ENCODE results near the gene CD47. TPM values are rescaled to one million over a fixed set of nuclear protein-coding genes. Genes with fewer than 3 reads are reported as not detected.

The CD47 gene
- total and polyA plus RNA-seq, 7 experiments from 2014 or later = 130 to 232 (median 171) TPM

GRCh38 chr3:108122276-108122675 is 31.4 kb upstream of the CD47 start:
- Mint-ChIP-seq H3K9me3 (peaks cover 0 to 3% (median 0%) of the 10 kb centered on the region in 11 donors), H3K27ac (peak overlapping the region in 5 of 9 donors; percentile 5 to 98 (median 28)), H3K4me3 (no peak overlapping the region), H3K27me3 (peaks cover 0 to 2% (median 0%) of the 10 kb centered on the region in 5 donors), H3K36me3 (peaks cover 0 to 22% (median under 1%) of the 10 kb centered on the region in 5 donors), H3K4me1 (peaks cover 38 to 79% (median 56%) of the 10 kb centered on the region in 7 donors)
- POLR2A ChIA-PET = interaction anchor here (0.8 to 15.4 kb wide), 5 partner anchors 9 to 31 kb away, joined by 3 to 393 read pairs (median 5); partner anchors contain the start of gene CD47
- H3K9me3 ChIP-seq (ENCODE audit: control insufficient read depth in 2 of 3, low read length in 3 of 3) = no peaks in the 10 kb centered on the region
- CTCF ChIA-PET = interaction anchor here (1.4 to 1.6 kb wide), 2 partner anchors 30 to 31 kb away, joined by 4 to 5 read pairs; no protein-coding TSS in a partner anchor
- no peaks in the 10 kb centered on the region for H3K27me3 ChIP-seq (ENCODE audit: control insufficient read depth in 2 of 2, insufficient read depth in 2 of 2, low read length in 2 of 2)
- ATAC-seq = no peak
- H3K27ac ChIP-seq (ENCODE audit: low read depth, low read length) = no peak overlapping the region
- no peak overlapping the region for H3K4me3 ChIP-seq (ENCODE audit: low read length)
- no peaks in the 10 kb centered on the region for H3K36me3 ChIP-seq (ENCODE audit: control insufficient read depth in 2 of 3, insufficient read depth in 3 of 3, low read length in 3 of 3)
- DNase-seq = no peak
- H3K4me1 ChIP-seq (ENCODE audit: control insufficient read depth in 2 of 2, insufficient read depth in 2 of 2, low read length in 2 of 2) = peaks cover 31 to 34% of the 10 kb centered on the region in 2 donors
- intact Hi-C loops (cut with micrococcal nuclease) = loop anchor here in 1 of 2 donors (10.0 kb wide), 3 partner anchors 473 to 703 kb away; partner anchors contain the start of genes BBX and TRAT1

GRCh38 chr3:108119398-108120104 is 28.7 kb upstream of the CD47 start:
- Mint-ChIP-seq H3K9me3 (peaks cover 0 to 3% (median 0%) of the 10 kb centered on the region in 11 donors), H3K27me3 (peaks cover 0 to 5% (median 0%) of the 10 kb centered on the region in 5 donors), H3K27ac (peak overlapping the region in 4 of 9 donors; percentile 18 to 57 (median 32)), H3K4me3 (peak overlapping the region in 1 of 10 donors; percentile 17), H3K4me1 (peaks cover 20 to 56% (median 38%) of the 10 kb centered on the region in 7 donors), H3K36me3 (peaks cover 0 to 7% (median 0%) of the 10 kb centered on the region in 5 donors)
- intact Hi-C loops (cut with micrococcal nuclease) = loop anchor here in 1 of 2 donors (10.0 kb wide), 3 partner anchors 475 to 705 kb away; partner anchors contain the start of genes BBX and TRAT1
- CTCF ChIA-PET = no interaction called here
- no peak for DNase-seq
- Histone ChIP-seq H3K36me3 (ENCODE audit: control insufficient read depth in 2 of 3, insufficient read depth in 3 of 3, low read length in 3 of 3) (no peaks in the 10 kb centered on the region), H3K27ac (ENCODE audit: low read depth, low read length) (no peak overlapping the region), H3K9me3 (ENCODE audit: control insufficient read depth in 2 of 3, low read length in 3 of 3) (no peaks in the 10 kb centered on the region), H3K4me3 (ENCODE audit: low read length) (no peak overlapping the region), H3K4me1 (ENCODE audit: control insufficient read depth in 2 of 2, insufficient read depth in 2 of 2, low read length in 2 of 2) (peaks cover 9 to 15% of the 10 kb centered on the region in 2 donors), H3K27me3 (ENCODE audit: control insufficient read depth in 2 of 2, insufficient read depth in 2 of 2, low read length in 2 of 2) (no peaks in the 10 kb centered on the region)
- POLR2A ChIA-PET = no interaction called here
- no peak for ATAC-seq

GRCh38 chr3:108118038-108118768 is 27.4 kb upstream of the CD47 start:
- no peaks in the 10 kb centered on the region for H3K36me3 ChIP-seq (ENCODE audit: control insufficient read depth in 2 of 3, insufficient read depth in 3 of 3, low read length in 3 of 3)
- H3K9me3 ChIP-seq (ENCODE audit: control insufficient read depth in 2 of 3, low read length in 3 of 3) = no peaks in the 10 kb centered on the region
- Mint-ChIP-seq H3K36me3 (peaks cover 0 to 7% (median 0%) of the 10 kb centered on the region in 5 donors), H3K9me3 (peaks cover 0 to 3% (median 0%) of the 10 kb centered on the region in 11 donors), H3K4me1 (peaks cover 9 to 43% (median 25%) of the 10 kb centered on the region in 7 donors), H3K27ac (no peak overlapping the region), H3K27me3 (peaks cover 0 to 7% (median 0%) of the 10 kb centered on the region in 5 donors), H3K4me3 (no peak overlapping the region)
- H3K4me3 ChIP-seq (ENCODE audit: low read length) = no peak overlapping the region
- ChIA-PET POLR2A (interaction anchor here (1.0 to 1.4 kb wide), 2 partner anchors 15 to 28 kb away, joined by 3 read pairs; no protein-coding TSS in a partner anchor), CTCF (interaction anchor here (0.6 kb wide), 1 partner anchor 29 kb away, joined by 5 read pairs; no protein-coding TSS in a partner anchor)
- no peak overlapping the region for H3K27ac ChIP-seq (ENCODE audit: low read depth, low read length)
- intact Hi-C loops (cut with micrococcal nuclease) = no loop called here
- H3K4me1 ChIP-seq (ENCODE audit: control insufficient read depth in 2 of 2, insufficient read depth in 2 of 2, low read length in 2 of 2) = peaks cover 0 to 3% of the 10 kb centered on the region in 2 donors
- no peaks in the 10 kb centered on the region for H3K27me3 ChIP-seq (ENCODE audit: control insufficient read depth in 2 of 2, insufficient read depth in 2 of 2, low read length in 2 of 2)
- no peak for DNase-seq
- ATAC-seq = no peak

- intact Hi-C loops (cut with micrococcal nuclease) = no loop called here
- peaks cover 0 to 3% (median 0%) of the 10 kb centered on the region in 11 donors for H3K9me3 Mint-ChIP-seq
- H3K4me3 ChIP-seq (ENCODE audit: low read length) = no peak overlapping the region
- H3K36me3 ChIP-seq (ENCODE audit: control insufficient read depth in 2 of 3, insufficient read depth in 3 of 3, low read length in 3 of 3) = no peaks in the 10 kb centered on the region
- H3K4me1 Mint-ChIP-seq = peaks cover 8 to 36% (median 18%) of the 10 kb centered on the region in 7 donors
- CTCF ChIA-PET = interaction anchor here (0.9 kb wide), 1 partner anchor 29 kb away, joined by 3 read pairs; no protein-coding TSS in a partner anchor
- peaks cover 0 to 7% (median 0%) of the 10 kb centered on the region in 5 donors for H3K36me3 Mint-ChIP-seq
- no peak overlapping the region for H3K27ac Mint-ChIP-seq
- no peaks in the 10 kb centered on the region for H3K4me1 ChIP-seq (ENCODE audit: control insufficient read depth in 2 of 2, insufficient read depth in 2 of 2, low read length in 2 of 2)
- DNase-seq (no peak), ATAC-seq (no peak)
- no peak overlapping the region for H3K4me3 Mint-ChIP-seq
- H3K27ac ChIP-seq (ENCODE audit: low read depth, low read length) = no peak overlapping the region
- POLR2A ChIA-PET = interaction anchor here (1.2 to 1.4 kb wide), 2 partner anchors 16 to 27 kb away, joined by 3 read pairs; no protein-coding TSS in a partner anchor
- no peaks in the 10 kb centered on the region for H3K9me3 ChIP-seq (ENCODE audit: control insufficient read depth in 2 of 3, low read length in 3 of 3)
- peaks cover 0 to 8% (median 0%) of the 10 kb centered on the region in 5 donors for H3K27me3 Mint-ChIP-seq
- H3K27me3 ChIP-seq (ENCODE audit: control insufficient read depth in 2 of 2, insufficient read depth in 2 of 2, low read length in 2 of 2) = no peaks in the 10 kb centered on the region
These were observed 26.5 kb upstream of the CD47 start for GRCh38 chr3:108117241-108117775.

GRCh38 chr3:108114423-108115065 is 23.7 kb upstream of the CD47 start:
- H3K27ac Mint-ChIP-seq = no peak overlapping the region
- H3K9me3 ChIP-seq (ENCODE audit: control insufficient read depth in 2 of 3, low read length in 3 of 3) = no peaks in the 10 kb centered on the region
- H3K4me3 ChIP-seq (ENCODE audit: low read length) = no peak overlapping the region
- H3K27ac ChIP-seq (ENCODE audit: low read depth, low read length) = no peak overlapping the region
- POLR2A ChIA-PET = interaction anchor here (0.5 to 1.3 kb wide), 5 partner anchors 10 to 54 kb away, joined by 3 to 5 read pairs (median 4); no protein-coding TSS in a partner anchor
- no peak overlapping the region for H3K4me3 Mint-ChIP-seq
- no peaks in the 10 kb centered on the region for H3K36me3 ChIP-seq (ENCODE audit: control insufficient read depth in 2 of 3, insufficient read depth in 3 of 3, low read length in 3 of 3)
- CTCF ChIA-PET = interaction anchor here (0.7 kb wide), 1 partner anchor 9 kb away, joined by 4 read pairs; no protein-coding TSS in a partner anchor
- H3K27me3 ChIP-seq (ENCODE audit: control insufficient read depth in 2 of 2, insufficient read depth in 2 of 2, low read length in 2 of 2) = no peaks in the 10 kb centered on the region
- H3K4me1 ChIP-seq (ENCODE audit: control insufficient read depth in 2 of 2, insufficient read depth in 2 of 2, low read length in 2 of 2) = no peaks in the 10 kb centered on the region
- intact Hi-C loops (cut with micrococcal nuclease) = no loop called here
- H3K9me3 Mint-ChIP-seq = peaks cover 0 to 3% (median 0%) of the 10 kb centered on the region in 11 donors
- peaks cover 3 to 21% (median 8%) of the 10 kb centered on the region in 7 donors for H3K4me1 Mint-ChIP-seq
- H3K27me3 Mint-ChIP-seq = peaks cover 0 to 12% (median 0%) of the 10 kb centered on the region in 5 donors
- peaks cover 0 to 4% (median 0%) of the 10 kb centered on the region in 5 donors for H3K36me3 Mint-ChIP-seq
- no peak for ATAC-seq
- DNase-seq = no peak
